GM10248 (cell line): ENCODE measurements around the gene TNFSF18.

Experiments
- CTCF ChIA-PET: fragments of 300-600 bp; sonication (Branson Sonifier 250); formaldehyde crosslinking; extraction: SDS; loops from one replicate; lab custom pipeline; 2021; ENCODE audit warnings: antibody characterized with exemption; lab: Yijun Ruan, JAX
- POLR2A ChIA-PET: fragments of 350-650 bp; sonication (Branson Sonifier 250); formaldehyde crosslinking; extraction: SDS; loops from one replicate; lab custom pipeline; 2020; ENCODE audit warnings: antibody characterized with exemption; lab: Yijun Ruan, JAX
- DNase-seq: peaks from one replicate; pipeline ENCODE4 v3.0.0; 2012; ENCODE audit errors: extremely low spot score
- CTCF ChIP-seq: IDR thresholded peaks from 2 replicates; pipeline ENCODE4 v1.5.1; 2012; ENCODE audit warnings: mild to moderate bottlenecking, low read depth; ENCODE audit errors: extremely low read depth, missing control alignments, control extremely low read depth

Gene TNFSF18

GRCh38 chr1:173023343-173023742, 27.4 kb downstream of the TNFSF18 start:
- CTCF ChIA-PET, result no interaction called here
- POLR2A ChIA-PET, result no interaction called here
- no peak for TF ChIP-seq CTCF
- no peak for DNase-seq

DNA sequence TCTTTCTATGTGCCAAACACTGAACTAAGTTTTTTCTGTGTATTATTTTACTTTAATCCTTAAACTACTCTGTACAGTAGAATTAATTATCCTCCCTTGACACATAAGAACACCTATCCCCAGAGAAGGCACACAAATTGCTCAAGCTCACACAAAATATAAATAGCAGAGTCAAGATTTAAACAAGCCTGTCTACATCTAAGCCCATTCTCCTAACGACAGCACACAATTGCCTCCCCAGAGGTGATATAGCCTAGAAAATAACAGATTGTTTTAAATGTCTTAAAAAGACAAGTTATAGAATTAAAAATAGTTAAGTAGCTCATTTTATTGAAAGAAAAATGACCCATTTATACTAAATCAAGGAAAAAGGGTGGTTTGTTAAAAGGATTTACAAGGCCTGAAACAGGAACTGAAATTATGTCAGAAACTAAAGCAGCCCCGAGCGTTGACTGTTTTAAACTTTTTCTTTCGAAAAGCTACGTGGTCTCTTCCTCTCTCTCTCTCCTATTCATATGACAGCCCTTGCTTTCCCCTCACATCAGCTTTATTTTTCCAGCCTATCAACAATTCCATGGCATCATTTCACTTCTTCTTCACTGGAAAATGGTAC, 30.5 kb downstream of the TNFSF18 start:
- no peak for TF ChIP-seq CTCF
- POLR2A ChIA-PET, result interaction anchor here (0.8 kb wide), 1 partner anchor 98 kb away, joined by 3 read pairs; no protein-coding TSS in a partner anchor
- DNase-seq, result peak; percentile 32
- CTCF ChIA-PET, result interaction anchor here (1.1 to 1.5 kb wide), 2 partner anchors 9 to 294 kb away, joined by 3 to 5 read pairs; no protein-coding TSS in a partner anchor

DNA sequence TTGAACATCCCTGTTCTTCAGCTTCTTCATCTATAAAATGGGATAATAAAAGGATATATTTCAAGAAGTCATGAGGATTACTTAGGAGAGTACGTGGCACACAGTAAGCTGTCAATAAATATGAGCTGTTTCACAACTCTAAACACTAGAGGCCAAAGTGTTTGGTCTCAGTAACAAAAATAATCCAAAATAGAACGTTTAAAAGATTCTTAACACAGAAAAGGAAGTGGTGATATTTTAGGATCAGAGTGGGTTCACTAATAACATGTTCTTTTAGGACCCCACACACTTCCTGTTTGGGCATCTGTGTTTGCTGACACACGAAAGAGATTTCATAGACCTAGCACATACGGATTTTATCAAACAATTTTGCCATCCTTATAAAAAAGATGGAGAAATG, 32.9 kb downstream of the TNFSF18 start:
- DNase-seq, result no peak
- TF ChIP-seq CTCF, result no peak
- ChIA-PET POLR2A (no interaction called here), CTCF (interaction anchor here (1.2 to 1.7 kb wide), 2 partner anchors 18 to 178 kb away, joined by 3 to 4 read pairs; no protein-coding TSS in a partner anchor)

DNA sequence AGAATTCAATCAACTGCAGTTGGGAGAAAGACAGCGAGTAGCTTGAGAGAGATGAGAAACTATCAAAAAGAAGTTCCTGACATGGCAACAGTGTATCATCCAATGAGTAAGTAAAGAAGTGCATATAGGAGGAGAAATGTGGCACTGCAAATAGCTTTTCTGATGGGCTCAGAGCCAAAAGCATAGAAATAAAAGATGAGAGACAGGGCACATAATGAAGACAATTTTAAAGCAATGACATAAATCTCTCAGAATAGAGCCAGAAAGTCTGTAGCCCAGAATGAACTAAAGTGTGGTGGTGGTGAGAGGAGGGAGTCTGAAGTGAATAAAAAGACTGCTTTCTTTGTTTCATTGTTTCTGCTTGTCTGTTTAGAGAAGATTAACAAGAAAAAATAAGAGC, 34.3 kb downstream of the TNFSF18 start:
- POLR2A ChIA-PET, result no interaction called here
- DNase-seq, result no peak
- TF ChIP-seq CTCF, result no peak
- CTCF ChIA-PET, result interaction anchor here (1.6 kb wide), 1 partner anchor 12 kb away, joined by 4 read pairs; no protein-coding TSS in a partner anchor

DNA sequence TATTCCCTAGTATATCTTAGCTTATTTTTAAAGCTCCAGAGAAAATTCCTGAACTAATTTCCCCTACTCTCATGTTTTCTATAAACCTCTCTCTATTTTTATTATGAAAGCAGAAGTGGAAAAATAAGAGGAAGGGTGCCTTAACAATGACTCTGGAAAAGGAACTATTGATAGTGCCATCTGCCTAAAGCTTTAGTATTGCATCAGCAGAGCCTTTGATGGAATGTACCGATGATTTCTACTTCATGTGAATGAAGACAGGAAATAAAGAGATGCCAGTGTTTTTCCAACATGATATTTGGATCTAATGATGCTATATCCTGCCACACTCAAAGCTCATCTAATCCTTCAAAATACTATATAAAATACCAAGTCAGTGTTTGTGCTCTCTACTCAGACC, 35.1 kb downstream of the TNFSF18 start:
- POLR2A ChIA-PET, result no interaction called here
- CTCF ChIA-PET, result interaction anchor here (0.6 to 1.6 kb wide), 2 partner anchors 13 to 40 kb away, joined by 3 to 4 read pairs; no protein-coding TSS in a partner anchor
- no peak for TF ChIP-seq CTCF

GRCh38 chr1:173014160-173014559, 36.6 kb downstream of the TNFSF18 start:
- CTCF ChIA-PET, result no interaction called here

More for the DNA sequence above, 35.1 kb downstream of the TNFSF18 start:
- DNase-seq, result no peak

More at GRCh38 chr1:173014160-173014559, 36.6 kb downstream of the TNFSF18 start:
- POLR2A ChIA-PET, result no interaction called here
- DNase-seq, result no peak
- no peak for TF ChIP-seq CTCF
